GM21381 (cell line): ENCODE data around the gene C2CD4A.
A peak's percentile ranks its signal among the peaks of the same experiment; 100 is the strongest.
"Not testable (repeated sequence)": the region's sequence is repeated elsewhere in the genome, so short reads cannot be mapped to it uniquely, and the experiment has no call there.

Experiments used
- ATAC-seq: cut with Tn5 transposase; IDR thresholded peaks from one replicate; pipeline ENCODE4 v1.9.1; 2021; ENCODE audit warnings: mild to moderate bottlenecking, moderate library complexity; ENCODE audit not compliant: unreplicated experiment

C2CD4A gene

DNA sequence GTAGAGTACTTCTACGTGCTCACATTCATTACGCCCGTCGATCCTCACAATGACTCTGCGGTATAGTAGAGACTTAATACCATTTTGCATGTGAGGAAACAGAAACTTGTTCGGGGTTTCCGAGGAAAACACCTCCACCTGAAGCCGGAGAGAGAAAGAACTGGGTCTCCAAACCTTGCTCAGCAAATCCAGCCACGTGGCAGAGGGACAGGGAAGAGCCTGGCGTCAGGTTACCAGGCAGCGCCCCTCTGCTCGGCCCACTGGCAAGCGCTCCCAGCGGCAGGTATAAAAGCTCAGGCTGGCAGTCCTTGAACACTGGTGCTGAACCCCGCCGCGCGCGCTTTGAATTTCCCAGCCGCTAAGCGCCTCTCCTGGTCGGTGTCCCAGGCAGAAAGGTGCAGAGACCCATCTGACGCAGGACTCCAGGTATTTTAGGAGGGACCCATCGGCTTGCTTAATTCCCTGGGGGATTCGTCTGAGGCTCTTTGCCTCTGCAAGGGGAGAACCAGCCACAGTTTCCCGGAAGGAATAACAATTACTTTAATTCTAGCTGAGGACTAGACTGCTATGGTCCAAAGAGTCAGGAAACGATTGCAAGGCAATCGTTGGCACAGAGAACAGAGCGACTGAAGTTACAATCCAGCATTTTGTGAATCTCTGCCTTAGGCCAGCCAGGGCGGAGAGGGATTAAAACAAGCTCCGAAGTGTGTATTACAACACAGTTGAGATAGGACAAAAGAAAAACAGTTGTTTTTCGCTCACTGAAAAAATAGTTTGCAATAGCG lies at the start of gene C2CD4A:
Gene C2CD4A (plus strand): TSS at position 315 of the 785 bp plus-strand sequence. CDS start 637 bp downstream, outside the sequence.
- ATAC-seq, result no peak

GRCh38 chr15:62020576-62021160 lies 46.1 kb upstream of the C2CD4A start:
- ATAC-seq, result no peak

DNA sequence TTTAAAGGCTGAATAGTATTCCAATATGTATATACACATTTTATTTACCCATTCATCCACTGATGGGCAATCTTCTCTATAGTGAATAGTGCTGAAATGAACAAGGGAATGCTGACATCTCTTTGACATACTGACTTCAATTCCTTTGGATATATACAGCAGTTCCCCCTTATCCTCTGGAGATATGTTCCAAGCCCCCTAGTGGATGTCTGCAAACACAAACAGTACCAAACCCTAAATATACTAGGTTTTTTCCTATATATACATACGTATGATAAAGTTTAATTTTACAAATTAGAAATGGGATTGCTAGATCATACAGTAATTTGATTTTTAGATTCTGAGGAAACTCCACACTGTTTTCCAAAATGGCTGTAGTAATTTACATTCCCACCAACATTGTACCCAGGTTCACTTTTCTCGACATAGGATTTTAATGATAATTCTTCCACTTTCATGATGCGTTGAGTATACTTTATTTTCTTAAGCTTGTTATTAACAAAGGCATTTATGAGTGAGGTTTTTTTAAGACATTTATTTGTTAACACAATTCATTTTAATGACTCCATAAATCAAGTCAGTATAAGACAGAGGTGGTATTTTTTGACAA lies 44.7 kb upstream of the C2CD4A start:
- ATAC-seq, result no peak

DNA sequence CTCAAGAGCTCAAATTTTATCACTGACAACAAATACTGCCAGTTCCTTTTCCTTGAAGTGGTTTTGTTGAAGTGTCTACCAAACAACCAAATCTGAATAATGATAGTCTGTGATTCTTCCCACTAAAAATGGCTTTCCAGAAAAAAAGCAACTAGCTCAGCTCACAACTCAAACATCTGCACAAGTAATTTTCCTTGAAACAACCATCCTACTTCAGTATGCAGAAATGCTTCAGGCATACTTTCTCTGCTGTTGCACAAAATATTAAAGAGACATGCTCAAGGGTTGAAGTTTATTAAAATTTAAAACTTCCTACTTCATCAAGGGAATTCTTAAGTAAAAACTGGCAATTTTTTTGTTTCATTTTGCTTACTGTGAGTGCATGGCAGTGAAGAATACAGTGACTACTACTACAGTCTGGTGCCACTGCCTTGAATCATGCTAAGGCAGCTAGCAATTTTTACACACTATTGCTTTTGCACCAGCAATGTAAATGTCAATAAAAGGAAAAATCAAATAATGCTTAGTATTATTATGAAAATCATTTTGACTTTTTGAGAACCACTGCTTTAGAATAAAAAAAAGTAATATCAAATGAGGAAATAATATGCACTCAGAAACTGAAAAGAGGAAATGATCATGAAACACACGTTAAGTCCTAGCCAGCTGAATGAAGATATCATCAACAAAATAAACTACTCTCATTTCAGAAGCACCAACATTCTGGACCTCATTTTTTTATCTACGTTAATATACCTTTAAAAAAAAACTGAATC lies 40.1 kb upstream of the C2CD4A start:
- no peak for ATAC-seq

DNA sequence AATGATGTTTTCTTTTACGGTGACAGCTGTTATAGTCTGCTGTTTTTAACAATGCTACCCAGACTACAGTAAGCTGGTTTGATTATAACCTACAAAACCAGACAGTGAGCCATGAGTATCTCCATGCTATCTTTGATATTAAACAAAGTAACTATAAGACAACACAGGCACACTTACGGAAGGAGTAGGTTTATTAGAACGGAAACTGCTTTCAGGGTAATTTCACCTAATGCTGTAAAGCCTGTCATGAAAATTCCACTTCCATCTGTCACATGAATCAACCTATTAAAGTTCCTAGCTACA lies 39.6 kb upstream of the C2CD4A start:
- ATAC-seq, result no peak

DNA sequence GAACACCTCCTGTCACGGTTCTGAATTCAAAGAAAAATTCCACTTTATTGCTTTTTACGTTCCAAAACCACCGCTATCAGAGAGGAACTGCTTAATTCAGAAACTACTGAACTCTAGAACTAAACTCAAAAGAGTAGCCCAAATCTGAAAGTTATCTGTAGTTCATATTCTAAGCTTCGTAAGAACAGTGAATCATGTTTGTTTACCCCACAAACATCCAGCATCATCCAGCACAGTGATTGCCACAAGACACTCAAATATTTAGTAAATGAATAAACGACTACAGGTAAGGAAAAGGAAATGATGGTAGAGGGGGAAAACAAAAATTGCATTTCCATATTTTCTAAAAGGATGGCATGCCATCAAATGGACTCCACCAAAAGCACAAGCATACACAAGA lies 38.9 kb upstream of the C2CD4A start:
- no peak for ATAC-seq

DNA sequence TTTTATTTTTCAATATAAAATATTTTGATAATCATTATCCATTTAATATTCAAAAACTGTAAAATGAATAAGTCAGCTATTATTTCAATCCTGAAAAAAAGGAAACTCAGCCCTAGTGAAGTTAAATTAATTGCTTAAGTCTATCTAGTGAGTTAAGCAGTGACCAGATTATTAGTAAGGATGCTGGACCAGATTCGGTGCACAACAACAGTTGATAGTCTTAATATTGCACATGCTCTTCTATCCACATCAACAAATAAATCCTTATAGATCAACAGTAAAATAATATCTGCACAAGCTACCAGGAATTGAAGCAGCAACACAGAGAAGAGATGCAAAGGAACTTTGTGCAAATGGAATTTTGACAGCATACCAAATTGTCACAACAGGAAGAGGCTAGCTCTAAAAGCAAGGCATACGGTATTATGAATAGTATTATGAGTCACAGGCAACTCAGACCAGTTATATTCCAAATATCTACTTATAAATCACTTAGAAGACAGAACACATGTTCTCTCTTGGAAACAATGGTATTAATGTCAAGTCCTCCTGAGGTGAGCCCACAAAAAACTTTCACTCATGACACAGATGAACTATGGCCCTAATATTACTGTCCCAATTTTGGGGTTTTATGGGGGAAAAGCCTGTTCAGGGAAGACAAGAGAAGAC lies 31.4 kb upstream of the C2CD4A start:
- ATAC-seq, result no peak

DNA sequence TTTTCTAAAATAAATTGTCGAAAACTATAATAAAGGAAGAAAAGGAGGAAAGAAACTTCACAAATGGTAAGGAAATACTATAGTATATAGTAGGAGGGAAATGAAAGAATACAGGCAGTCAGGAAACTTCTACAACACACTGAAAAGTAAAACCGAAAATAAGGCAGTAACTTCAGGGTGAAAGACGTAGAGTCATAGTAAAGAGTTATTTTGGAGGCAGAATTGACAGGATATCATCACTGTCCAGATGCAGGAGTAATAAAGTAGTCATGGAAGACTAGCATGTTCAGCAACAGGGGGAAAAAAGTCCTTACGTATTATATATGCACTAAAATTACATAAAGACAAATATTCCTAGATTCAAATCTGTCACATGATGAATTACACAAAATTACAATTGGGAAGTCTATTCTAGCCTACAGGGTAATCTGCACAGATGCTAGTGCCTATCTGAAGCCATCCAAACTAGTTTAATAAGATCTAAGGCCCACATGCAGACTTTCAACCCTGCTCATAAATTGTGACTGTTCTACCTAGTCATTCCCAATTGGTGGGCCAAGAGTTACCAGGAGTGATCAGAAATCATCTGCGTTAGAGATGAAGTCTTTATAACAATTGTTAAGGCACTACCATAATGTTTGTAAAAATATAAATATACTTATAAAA lies 20.6 kb upstream of the C2CD4A start:
- ATAC-seq, result peak; percentile 91

GRCh38 chr15:62047282-62047827 lies 19.4 kb upstream of the C2CD4A start:
- ATAC-seq, result no peak

- ATAC-seq, result not testable (repeated sequence)
These were observed 18.5 kb upstream of the C2CD4A start for GRCh38 chr15:62048254-62048653.

GRCh38 chr15:62050115-62050514 lies 16.7 kb upstream of the C2CD4A start:
- no peak for ATAC-seq

GRCh38 chr15:62051166-62051565 lies 15.6 kb upstream of the C2CD4A start:
- ATAC-seq, result no peak

- no peak for ATAC-seq
These were observed 14.1 kb upstream of the C2CD4A start for GRCh38 chr15:62052713-62053112.

GRCh38 chr15:62053439-62054085 lies 13.2 kb upstream of the C2CD4A start:
- no peak for ATAC-seq

DNA sequence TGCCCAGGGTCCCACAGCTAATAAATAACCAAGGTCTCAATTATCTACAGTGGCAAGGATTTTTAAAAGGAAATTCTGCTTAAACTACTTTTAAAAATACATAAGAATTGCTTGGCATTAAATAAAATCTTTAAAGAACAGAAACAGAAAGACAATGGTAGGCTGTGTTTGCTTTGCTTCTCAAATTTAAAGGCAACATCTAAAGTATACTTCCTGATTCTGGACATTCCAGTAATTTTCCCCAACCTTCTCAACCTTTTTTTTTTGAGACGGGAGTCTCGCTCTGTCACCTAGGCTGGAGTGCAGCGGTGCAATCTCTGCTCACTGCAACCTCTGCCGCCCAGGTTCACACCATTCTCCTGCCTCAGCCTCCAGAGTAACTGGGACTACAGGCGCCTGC lies 11.8 kb upstream of the C2CD4A start:
- ATAC-seq, result no peak

- no peak for ATAC-seq
These were observed 9.3 kb upstream of the C2CD4A start for GRCh38 chr15:62057341-62057980.

DNA sequence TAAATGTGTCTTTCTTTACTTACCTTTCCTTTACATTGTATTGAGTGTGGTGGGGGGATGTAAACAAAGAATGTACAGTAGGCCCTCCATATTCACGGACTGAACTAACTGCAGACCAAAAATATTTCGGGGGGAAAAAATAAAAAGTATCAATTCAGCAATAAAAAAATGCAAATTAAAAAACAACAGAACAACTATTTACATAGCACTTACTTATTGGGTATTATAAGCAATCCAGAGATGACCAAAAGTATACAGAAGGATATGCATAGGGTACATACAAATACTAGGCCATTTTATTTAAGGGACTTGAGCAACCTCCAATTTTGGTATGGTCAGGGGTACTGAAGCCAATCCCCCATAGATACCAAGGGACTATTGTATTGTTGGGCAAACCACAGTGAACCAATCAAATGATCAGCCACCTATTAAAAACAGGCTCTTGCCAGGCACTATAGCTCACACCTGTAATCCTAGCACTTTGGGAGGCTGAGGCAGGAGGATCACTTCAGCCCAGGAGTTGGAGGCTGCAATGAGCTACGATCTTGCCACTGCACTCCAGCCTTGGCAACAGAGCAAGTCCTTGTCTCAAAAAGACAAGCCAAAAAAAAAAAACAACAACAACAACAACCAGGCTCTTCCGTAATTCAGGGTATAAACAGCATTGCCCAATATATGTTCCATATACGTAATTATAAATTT lies 8.3 kb upstream of the C2CD4A start:
- ATAC-seq, result no peak

DNA sequence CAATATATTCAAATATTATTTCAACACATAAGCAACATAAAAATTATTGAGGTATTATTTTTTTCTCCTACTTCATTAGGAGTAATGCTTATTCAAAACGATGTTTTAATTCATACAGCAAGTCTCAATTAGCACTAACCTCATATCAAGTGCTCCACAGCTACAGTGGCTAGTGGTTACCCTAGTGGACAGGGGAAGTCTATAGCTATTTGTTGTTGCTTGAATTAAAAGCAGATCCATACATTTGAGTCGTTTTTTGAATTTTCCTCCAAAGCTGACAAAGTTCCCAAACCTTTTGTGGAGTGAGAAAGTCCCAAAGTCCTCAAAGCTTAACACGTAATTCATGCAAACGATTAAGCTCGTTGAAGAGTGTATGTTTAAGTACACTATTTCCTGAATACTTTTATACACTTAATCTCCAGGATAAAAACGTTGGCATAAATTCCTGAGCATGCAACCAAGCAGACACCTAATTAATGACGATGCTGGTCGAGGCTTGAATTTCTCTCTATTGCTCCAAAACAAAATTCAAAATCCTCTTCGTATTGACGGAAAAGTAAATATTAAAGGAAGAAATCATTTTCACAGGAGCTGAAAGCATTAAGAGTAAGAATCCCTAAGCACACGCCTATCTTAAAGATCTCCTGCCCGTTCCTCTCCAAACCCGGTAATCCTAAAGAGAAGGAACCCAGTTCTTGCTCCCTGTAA lies 7.5 kb upstream of the C2CD4A start:
- ATAC-seq, result no peak
